ENCODE results near the gene BCL2. TPM values are rescaled to one million over a fixed set of nuclear protein-coding genes. Genes with fewer than 3 reads are reported as not detected.

The BCL2 gene
- total RNA-seq, 2 experiments from 2014 or later: 1.4 to 2.5 TPM

- Histone ChIP-seq H3K79me2 (ENCODE audit: insufficient read depth, low read depth, low read length) (no peaks in the 10 kb centered on the region), H3K4me2 (ENCODE audit: low read length) (no peak overlapping the region), H3K36me3 (ENCODE audit: insufficient read depth, low read length) (peaks cover 17% of the 10 kb centered on the region), H3K27ac (ENCODE audit: low read depth, low read length, poor library complexity, severe bottlenecking) (no peak overlapping the region), H3K4me1 (ENCODE audit: insufficient read depth, low read length, poor library complexity, severe bottlenecking) (no peaks in the 10 kb centered on the region), H4K20me1 (ENCODE audit: insufficient read depth, low read length) (no peaks in the 10 kb centered on the region), H3K9me3 (ENCODE audit: low read length) (no peaks in the 10 kb centered on the region), H3K9me2 (ENCODE audit: insufficient read depth, low read length) (no peaks in the 10 kb centered on the region), H2AFZ (ENCODE audit: low read length) (no peak overlapping the region), H3K4me3 (ENCODE audit: low read depth, low read length, poor library complexity, severe bottlenecking) (no peak overlapping the region)
- POLR2A ChIA-PET: interaction anchor here (0.6 to 0.7 kb wide), 2 partner anchors 9 to 332 kb away, joined by 3 read pairs; no protein-coding TSS in a partner anchor
- DNase-seq (ENCODE audit: low spot score): no peak
- CTCF ChIA-PET (ENCODE audit: unreplicated experiment): no interaction called here
- intact Hi-C loops (cut with micrococcal nuclease; ENCODE audit: unreplicated experiment): no loop called here
- TF ChIP-seq CTCF (conservative IDR thresholded peaks at IDR 0.05; ENCODE audit: low read length): no peak
- BruUV-seq (replicated peaks): no TSS peak
These were observed 36.8 kb upstream of the BCL2 start for GRCh38 chr18:63356272-63356896.

GRCh38 chr18:63350230-63350629 lies 30.7 kb upstream of the BCL2 start:
- H3K27ac ChIP-seq (ENCODE audit: low read depth, low read length, poor library complexity, severe bottlenecking): no peak overlapping the region
- intact Hi-C loops (cut with micrococcal nuclease; ENCODE audit: unreplicated experiment): no loop called here
- no peak for TF ChIP-seq EZH2phosphoT487 (IDR thresholded peaks at IDR 0.05; ENCODE audit: borderline replicate concordance, low read depth, low read length)
- TF ChIP-seq CTCF (conservative IDR thresholded peaks at IDR 0.05; ENCODE audit: low read length): no peak
- no peaks in the 10 kb centered on the region for H3K79me2 ChIP-seq (ENCODE audit: insufficient read depth, low read depth, low read length)
- no peaks in the 10 kb centered on the region for H3K9me3 ChIP-seq (ENCODE audit: low read length)
- no peaks in the 10 kb centered on the region for H3K9me2 ChIP-seq (ENCODE audit: insufficient read depth, low read length)
- no peak overlapping the region for H3K4me2 ChIP-seq (ENCODE audit: low read length)
- POLR2A ChIA-PET: interaction anchor here (0.6 kb wide), 1 partner anchor 88 kb away, joined by 3 read pairs; no protein-coding TSS in a partner anchor
- no peak overlapping the region for H2AFZ ChIP-seq (ENCODE audit: low read length)
- no peak overlapping the region for H3K4me3 ChIP-seq (ENCODE audit: low read depth, low read length, poor library complexity, severe bottlenecking)
- no peaks in the 10 kb centered on the region for H4K20me1 ChIP-seq (ENCODE audit: insufficient read depth, low read length)
- CTCF ChIA-PET (ENCODE audit: unreplicated experiment): no interaction called here
- no peak for DNase-seq (ENCODE audit: low spot score)
- BruUV-seq (replicated peaks): no TSS peak
- peaks cover 5% of the 10 kb centered on the region for H3K4me1 ChIP-seq (ENCODE audit: insufficient read depth, low read length, poor library complexity, severe bottlenecking)
- peaks cover 14% of the 10 kb centered on the region for H3K36me3 ChIP-seq (ENCODE audit: insufficient read depth, low read length)

GRCh38 chr18:63348508-63349136 lies 29.1 kb upstream of the BCL2 start:
- H3K79me2 ChIP-seq (ENCODE audit: insufficient read depth, low read depth, low read length): no peaks in the 10 kb centered on the region
- H4K20me1 ChIP-seq (ENCODE audit: insufficient read depth, low read length): no peaks in the 10 kb centered on the region
- H3K9me3 ChIP-seq (ENCODE audit: low read length): no peaks in the 10 kb centered on the region
- peak; percentile 1 for DNase-seq (ENCODE audit: low spot score)
- H3K4me2 ChIP-seq (ENCODE audit: low read length): peak overlapping the region; percentile 29; the same call in 1 of the 2 replicates
- ChIA-PET CTCF (ENCODE audit: unreplicated experiment) (no interaction called here), POLR2A (no interaction called here)
- intact Hi-C loops (cut with micrococcal nuclease; ENCODE audit: unreplicated experiment): no loop called here
- BruUV-seq (replicated peaks): no TSS peak
- H3K4me1 ChIP-seq (ENCODE audit: insufficient read depth, low read length, poor library complexity, severe bottlenecking): peaks cover 5% of the 10 kb centered on the region
- H3K4me3 ChIP-seq (ENCODE audit: low read depth, low read length, poor library complexity, severe bottlenecking): no peak overlapping the region
- H3K36me3 ChIP-seq (ENCODE audit: insufficient read depth, low read length): peaks cover 7% of the 10 kb centered on the region
- H3K27ac ChIP-seq (ENCODE audit: low read depth, low read length, poor library complexity, severe bottlenecking): no peak overlapping the region
- H3K9me2 ChIP-seq (ENCODE audit: insufficient read depth, low read length): no peaks in the 10 kb centered on the region
- H2AFZ ChIP-seq (ENCODE audit: low read length): no peak overlapping the region
- TF ChIP-seq CTCF (conservative IDR thresholded peaks at IDR 0.05; ENCODE audit: low read length): no peak
- TF ChIP-seq EZH2phosphoT487 (IDR thresholded peaks at IDR 0.05; ENCODE audit: borderline replicate concordance, low read depth, low read length): no peak
